Activated B cell treated with CpG ODN at 0.5 μM for 24 hours (primary cell): ENCODE measurements around the gene SUPT3H. TPM values are rescaled to one million over a fixed set of nuclear protein-coding genes. Genes with fewer than 3 reads are reported as not detected.

Experiments
- ATAC-seq: fragments of 200-7000 bp; cut with Tn5 transposase; one replicate; pipeline ENCODE4 v1.10.0; 2021; ENCODE audit warnings: low read depth, mild to moderate bottlenecking, moderate library complexity
- CTCF ChIA-PET: fragments of 350-600 bp; sonication (Branson Sonifier 250); formaldehyde crosslinking; loops from one replicate; lab custom pipeline; 2021; ENCODE audit warnings: antibody characterized with exemption; lab: Charles Lee
- POLR2A ChIA-PET: fragments of 350-600 bp; sonication (Branson Sonifier 250); formaldehyde crosslinking; loops from one replicate; lab custom pipeline; 2021; ENCODE audit warnings: antibody characterized with exemption; lab: Charles Lee
- DNase-seq: peaks from one replicate; pipeline ENCODE4 v3.0.0; 2022
- H3K27ac Mint-ChIP-seq: one replicate; pipeline ENCODE4 v1.8.0; 2020; ENCODE audit warnings: mixed read lengths
- H3K27me3 Mint-ChIP-seq: one replicate; pipeline ENCODE4 v1.8.0; 2021; ENCODE audit warnings: mixed read lengths
- H3K36me3 Mint-ChIP-seq: one replicate; pipeline ENCODE4 v1.8.0; 2021; ENCODE audit warnings: low read depth, mixed read lengths
- H3K4me1 Mint-ChIP-seq: one replicate; pipeline ENCODE4 v1.8.0; 2021; ENCODE audit warnings: mixed read lengths
- H3K4me3 Mint-ChIP-seq: one replicate; pipeline ENCODE4 v1.8.0; 2020; ENCODE audit warnings: mild to moderate bottlenecking, mixed read lengths
- H3K9me3 Mint-ChIP-seq: one replicate; pipeline ENCODE4 v1.8.0; 2020; ENCODE audit warnings: mixed read lengths
- CTCF ChIP-seq: fragments of 200-600 bp; IDR thresholded peaks from one replicate; pipeline ENCODE4 v1.8.0; 2022; ENCODE audit warnings: antibody characterized with exemption, mild to moderate bottlenecking
- intact Hi-C: fragments of 100-400 bp; cut with micrococcal nuclease; formaldehyde crosslinking; loops from one replicate; pipeline ENCODE4 v1.15.1; 2024
- total RNA-seq: library from RNA; stranded (reverse); gene quantifications from 2 replicates; pipeline ENCODE4 v1.2.3, GENCODE V29; 2022

SUPT3H gene
- total RNA-seq, 1 donor from 2014 or later, result 9.9 TPM

GRCh38 chr6:44811456-44811855, 566.3 kb downstream of the SUPT3H start:
- POLR2A ChIA-PET, result no interaction called here
- no peak for ATAC-seq
- CTCF ChIA-PET, result no interaction called here

DNA sequence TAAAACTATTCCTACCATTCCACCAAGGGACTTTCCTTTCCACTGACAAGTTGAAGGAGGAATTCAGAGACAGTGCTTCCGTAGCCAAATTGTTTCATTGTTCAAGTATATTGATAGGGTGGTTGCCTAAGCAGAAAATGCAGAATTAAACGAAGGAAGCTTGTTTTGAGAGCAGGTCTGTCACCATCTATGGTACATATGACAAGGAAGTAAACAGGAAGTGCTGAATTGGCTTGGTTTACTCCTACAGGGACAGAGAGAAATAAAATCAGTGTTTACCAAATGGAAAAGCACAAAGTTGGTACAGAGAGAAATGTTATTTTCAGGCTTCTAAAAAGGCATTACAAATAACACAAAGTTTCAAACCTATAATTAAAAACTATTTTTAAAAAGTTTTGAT, 568.5 kb downstream of the SUPT3H start:
- Mint-ChIP-seq H3K27me3 (no peaks in the 10 kb centered on the region), H3K4me3 (no peak overlapping the region), H3K27ac (no peak overlapping the region), H3K4me1 (no peaks in the 10 kb centered on the region), H3K9me3 (no peaks in the 10 kb centered on the region), H3K36me3 (no peaks in the 10 kb centered on the region)
- ChIA-PET POLR2A (no interaction called here), CTCF (no interaction called here)
- DNase-seq (no peak), ATAC-seq (no peak)
- intact Hi-C loops, result no loop called here
- TF ChIP-seq CTCF, result no peak

More at GRCh38 chr6:44811456-44811855, 566.3 kb downstream of the SUPT3H start:
- no peak overlapping the region for H3K27ac Mint-ChIP-seq
- no peaks in the 10 kb centered on the region for H3K36me3 Mint-ChIP-seq
- H3K4me1 Mint-ChIP-seq, result no peaks in the 10 kb centered on the region
- H3K9me3 Mint-ChIP-seq, result no peaks in the 10 kb centered on the region
- no peak for DNase-seq
- H3K4me3 Mint-ChIP-seq, result no peak overlapping the region
- intact Hi-C loops, result no loop called here
- TF ChIP-seq CTCF, result no peak
- no peaks in the 10 kb centered on the region for H3K27me3 Mint-ChIP-seq

- DNase-seq (no peak), ATAC-seq (no peak)
- ChIA-PET CTCF (no interaction called here), POLR2A (no interaction called here)
- H3K4me1 Mint-ChIP-seq, result no peaks in the 10 kb centered on the region
- TF ChIP-seq CTCF, result no peak
- intact Hi-C loops, result no loop called here
- H3K9me3 Mint-ChIP-seq, result no peaks in the 10 kb centered on the region
- no peak overlapping the region for H3K27ac Mint-ChIP-seq
- H3K4me3 Mint-ChIP-seq, result no peak overlapping the region
- H3K27me3 Mint-ChIP-seq, result no peaks in the 10 kb centered on the region
- no peaks in the 10 kb centered on the region for H3K36me3 Mint-ChIP-seq
Observed at GRCh38 chr6:44808148-44808547, 569.6 kb downstream of the SUPT3H start.

DNA sequence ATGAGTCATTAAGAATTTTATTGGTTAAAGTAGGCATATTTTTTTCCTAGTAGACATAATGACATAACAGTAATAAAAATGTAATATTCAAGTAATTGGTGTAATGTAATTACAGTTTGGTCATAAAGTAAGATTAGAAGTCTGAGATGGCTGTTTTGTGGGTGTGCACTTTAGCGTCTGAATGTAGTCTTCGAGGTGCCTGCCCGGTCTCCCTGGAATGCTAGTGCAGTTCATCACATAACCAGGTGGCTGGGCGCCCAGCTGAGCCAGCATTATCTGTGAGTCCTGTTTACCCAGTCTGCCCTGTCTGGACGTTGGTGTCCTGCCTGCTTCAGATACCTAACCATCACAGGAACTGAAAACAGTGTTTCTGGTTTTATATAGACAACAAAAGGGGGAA, 571.1 kb downstream of the SUPT3H start:
- no peak for TF ChIP-seq CTCF
- no peak overlapping the region for H3K27ac Mint-ChIP-seq
- no peak for ATAC-seq
- no peaks in the 10 kb centered on the region for H3K27me3 Mint-ChIP-seq
- intact Hi-C loops, result no loop called here
- no peaks in the 10 kb centered on the region for H3K9me3 Mint-ChIP-seq
- CTCF ChIA-PET, result no interaction called here
- H3K4me1 Mint-ChIP-seq, result no peaks in the 10 kb centered on the region
- no peak for DNase-seq
- POLR2A ChIA-PET, result no interaction called here
- no peaks in the 10 kb centered on the region for H3K36me3 Mint-ChIP-seq
- H3K4me3 Mint-ChIP-seq, result no peak overlapping the region

- intact Hi-C loops, result no loop called here
- no peaks in the 10 kb centered on the region for H3K4me1 Mint-ChIP-seq
- ChIA-PET POLR2A (no interaction called here), CTCF (no interaction called here)
- H3K27me3 Mint-ChIP-seq, result peaks cover 2% of the 10 kb centered on the region
- no peaks in the 10 kb centered on the region for H3K36me3 Mint-ChIP-seq
- no peak overlapping the region for H3K27ac Mint-ChIP-seq
- no peak overlapping the region for H3K4me3 Mint-ChIP-seq
- DNase-seq, result no peak
- TF ChIP-seq CTCF, result no peak
- ATAC-seq, result no peak
- H3K9me3 Mint-ChIP-seq, result no peaks in the 10 kb centered on the region
Observed at GRCh38 chr6:44805238-44805846, 572.4 kb downstream of the SUPT3H start.
